Measurements from ENCODE around the gene SNTN.

DNA sequence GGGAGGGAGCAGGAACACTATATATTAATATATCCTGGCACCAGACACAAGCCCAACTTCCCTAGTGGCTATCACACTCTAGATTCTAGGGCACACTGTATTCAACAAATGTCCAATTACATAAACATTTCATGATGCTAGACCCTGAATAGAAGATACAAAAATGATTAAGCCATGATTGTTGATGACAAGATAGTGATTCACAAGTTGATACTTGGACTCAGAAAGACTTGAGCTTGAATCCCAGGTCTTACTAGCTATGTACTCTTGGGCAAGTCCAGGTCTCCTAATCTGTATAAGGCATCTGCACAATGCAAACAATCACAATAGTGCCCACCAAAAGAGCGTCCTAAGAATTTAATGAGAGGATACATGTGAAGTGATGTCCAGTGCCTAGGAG, 10.0 kb upstream of the SNTN start:
- TF ChIP-seq EZH2 (IDR thresholded peaks at IDR 0.05) = no peak
- TF ChIP-seq, protein P1, sequence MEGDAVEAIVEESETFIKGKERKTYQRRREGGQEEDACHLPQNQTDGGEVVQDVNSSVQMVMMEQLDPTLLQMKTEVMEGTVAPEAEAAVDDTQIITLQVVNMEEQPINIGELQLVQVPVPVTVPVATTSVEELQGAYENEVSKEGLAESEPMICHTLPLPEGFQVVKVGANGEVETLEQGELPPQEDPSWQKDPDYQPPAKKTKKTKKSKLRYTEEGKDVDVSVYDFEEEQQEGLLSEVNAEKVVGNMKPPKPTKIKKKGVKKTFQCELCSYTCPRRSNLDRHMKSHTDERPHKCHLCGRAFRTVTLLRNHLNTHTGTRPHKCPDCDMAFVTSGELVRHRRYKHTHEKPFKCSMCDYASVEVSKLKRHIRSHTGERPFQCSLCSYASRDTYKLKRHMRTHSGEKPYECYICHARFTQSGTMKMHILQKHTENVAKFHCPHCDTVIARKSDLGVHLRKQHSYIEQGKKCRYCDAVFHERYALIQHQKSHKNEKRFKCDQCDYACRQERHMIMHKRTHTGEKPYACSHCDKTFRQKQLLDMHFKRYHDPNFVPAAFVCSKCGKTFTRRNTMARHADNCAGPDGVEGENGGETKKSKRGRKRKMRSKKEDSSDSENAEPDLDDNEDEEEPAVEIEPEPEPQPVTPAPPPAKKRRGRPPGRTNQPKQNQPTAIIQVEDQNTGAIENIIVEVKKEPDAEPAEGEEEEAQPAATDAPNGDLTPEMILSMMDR (IDR thresholded peaks at IDR 0.05) = no peak

All from neural progenitor cell (in vitro differentiated cells).